ENCODE results near the gene ITGA8. TPM values are rescaled to one million over a fixed set of nuclear protein-coding genes. Genes with fewer than 3 reads are reported as not detected.

ITGA8 gene
- total RNA-seq, 1 donor from 2014 or later, result 0.13 TPM

DNA sequence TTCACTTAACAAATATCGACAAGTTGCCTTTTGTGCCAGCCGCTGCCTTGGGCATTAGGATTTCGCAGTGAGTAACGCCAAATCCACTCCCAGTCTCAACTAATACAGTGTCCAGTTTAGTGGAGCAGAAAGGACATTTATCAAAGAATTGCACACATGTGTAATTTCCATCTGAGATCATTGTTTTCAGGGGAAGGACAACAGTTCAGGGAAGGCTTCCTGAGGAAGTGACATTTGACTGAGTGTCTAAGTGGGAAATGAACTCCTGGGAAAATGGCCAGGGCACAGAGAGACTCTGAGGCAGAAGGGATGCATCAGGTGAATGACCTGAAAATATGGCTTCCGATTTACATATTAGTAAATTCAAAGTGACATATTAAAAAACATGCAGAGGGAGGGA, 89.4 kb downstream of the ITGA8 start:
- Histone ChIP-seq H3K36me3 (ENCODE audit: control insufficient read depth, insufficient read depth, low read length) (no peaks in the 10 kb centered on the region), H3K4me3 (ENCODE audit: low read depth, low read length) (no peak overlapping the region), H3K27me3 (ENCODE audit: control insufficient read depth, insufficient read depth, low read length) (no peaks in the 10 kb centered on the region)
- DNase-seq (ENCODE audit: low read depth), result no peak
- TF ChIP-seq, protein P1, sequence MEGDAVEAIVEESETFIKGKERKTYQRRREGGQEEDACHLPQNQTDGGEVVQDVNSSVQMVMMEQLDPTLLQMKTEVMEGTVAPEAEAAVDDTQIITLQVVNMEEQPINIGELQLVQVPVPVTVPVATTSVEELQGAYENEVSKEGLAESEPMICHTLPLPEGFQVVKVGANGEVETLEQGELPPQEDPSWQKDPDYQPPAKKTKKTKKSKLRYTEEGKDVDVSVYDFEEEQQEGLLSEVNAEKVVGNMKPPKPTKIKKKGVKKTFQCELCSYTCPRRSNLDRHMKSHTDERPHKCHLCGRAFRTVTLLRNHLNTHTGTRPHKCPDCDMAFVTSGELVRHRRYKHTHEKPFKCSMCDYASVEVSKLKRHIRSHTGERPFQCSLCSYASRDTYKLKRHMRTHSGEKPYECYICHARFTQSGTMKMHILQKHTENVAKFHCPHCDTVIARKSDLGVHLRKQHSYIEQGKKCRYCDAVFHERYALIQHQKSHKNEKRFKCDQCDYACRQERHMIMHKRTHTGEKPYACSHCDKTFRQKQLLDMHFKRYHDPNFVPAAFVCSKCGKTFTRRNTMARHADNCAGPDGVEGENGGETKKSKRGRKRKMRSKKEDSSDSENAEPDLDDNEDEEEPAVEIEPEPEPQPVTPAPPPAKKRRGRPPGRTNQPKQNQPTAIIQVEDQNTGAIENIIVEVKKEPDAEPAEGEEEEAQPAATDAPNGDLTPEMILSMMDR (IDR thresholded peaks at IDR 0.05; ENCODE audit: insufficient read depth, low read length, poor library complexity, severe bottlenecking), result no peak

DNA sequence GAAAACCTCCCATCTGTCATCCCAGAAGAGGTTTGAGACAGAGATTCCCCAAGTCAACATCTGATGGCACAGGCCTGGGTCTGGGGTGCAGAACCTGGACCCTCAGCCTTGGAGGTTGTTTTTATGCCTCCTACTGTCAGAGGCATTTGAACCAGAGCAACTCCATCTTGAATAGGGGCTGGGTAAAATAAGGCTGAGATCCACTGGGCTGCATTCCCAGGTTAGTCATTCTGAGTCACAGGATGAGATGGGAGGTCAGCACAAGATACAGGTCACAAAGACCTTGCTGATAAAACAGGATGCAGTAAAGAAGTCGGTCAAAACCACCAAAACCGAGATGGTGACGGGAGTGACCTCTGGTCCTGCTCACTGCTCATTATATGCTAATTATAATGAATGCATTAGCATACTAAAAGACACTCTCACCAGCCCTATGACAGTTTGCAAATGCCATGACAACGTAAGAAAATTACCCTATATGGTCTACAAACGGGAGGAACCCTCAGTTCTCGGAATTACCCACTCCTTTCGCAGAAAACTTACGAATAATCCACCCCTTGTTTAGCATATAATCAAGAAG, 92.0 kb downstream of the ITGA8 start:
- no peaks in the 10 kb centered on the region for H3K27me3 ChIP-seq (ENCODE audit: control insufficient read depth, insufficient read depth, low read length)
- TF ChIP-seq, protein P1 (IDR thresholded peaks at IDR 0.05; ENCODE audit: insufficient read depth, low read length, poor library complexity, severe bottlenecking), result no peak
- no peaks in the 10 kb centered on the region for H3K36me3 ChIP-seq (ENCODE audit: control insufficient read depth, insufficient read depth, low read length)
- DNase-seq (ENCODE audit: low read depth), result no peak
- H3K4me3 ChIP-seq (ENCODE audit: low read depth, low read length), result no peak overlapping the region

DNA sequence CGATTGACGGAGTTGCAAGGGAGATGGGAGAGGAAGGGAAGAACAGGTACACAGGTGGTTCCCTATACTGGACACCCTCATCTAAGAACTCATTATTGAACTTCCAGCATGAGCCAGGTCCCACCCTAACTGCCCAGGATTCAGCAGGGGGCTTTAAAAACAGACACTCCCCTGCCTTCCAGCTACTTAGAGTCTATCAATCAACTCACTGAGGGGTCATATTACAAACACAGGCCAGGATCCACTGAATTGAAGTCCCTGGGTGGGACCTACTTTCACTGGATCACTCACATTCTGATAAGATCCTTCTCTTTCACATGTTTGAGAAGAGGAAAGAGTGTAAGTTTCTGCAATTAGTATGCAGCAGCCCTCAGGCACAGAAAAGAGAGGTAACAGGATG, 92.8 kb downstream of the ITGA8 start:
- no peak overlapping the region for H3K4me3 ChIP-seq (ENCODE audit: low read depth, low read length)
- H3K27me3 ChIP-seq (ENCODE audit: control insufficient read depth, insufficient read depth, low read length), result no peaks in the 10 kb centered on the region
- TF ChIP-seq, protein P1 (IDR thresholded peaks at IDR 0.05; ENCODE audit: insufficient read depth, low read length, poor library complexity, severe bottlenecking), result no peak
- H3K36me3 ChIP-seq (ENCODE audit: control insufficient read depth, insufficient read depth, low read length), result no peaks in the 10 kb centered on the region
- no peak for DNase-seq (ENCODE audit: low read depth)

DNA sequence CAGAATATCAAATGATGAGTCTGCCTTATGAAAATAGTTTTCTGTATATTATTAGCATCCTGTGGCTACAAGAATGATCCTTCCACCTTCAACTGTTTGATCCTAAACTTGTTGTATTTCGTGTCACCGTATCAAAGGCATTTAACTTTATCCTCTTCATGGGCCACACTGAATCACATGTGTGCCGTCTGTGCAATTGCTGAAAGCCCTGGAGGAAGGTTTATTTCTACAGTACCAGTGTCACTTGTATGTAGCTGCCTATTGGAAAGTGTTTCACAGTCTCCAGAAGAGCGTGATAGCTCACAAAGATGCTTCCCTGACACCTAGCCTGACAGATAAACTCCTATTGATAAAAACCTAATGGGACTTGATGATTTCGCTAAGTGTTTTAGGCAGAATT, 94.5 kb downstream of the ITGA8 start:
- DNase-seq (ENCODE audit: low read depth), result no peak
- H3K27me3 ChIP-seq (ENCODE audit: control insufficient read depth, insufficient read depth, low read length), result no peaks in the 10 kb centered on the region
- no peaks in the 10 kb centered on the region for H3K36me3 ChIP-seq (ENCODE audit: control insufficient read depth, insufficient read depth, low read length)
- TF ChIP-seq, protein P1 (IDR thresholded peaks at IDR 0.05; ENCODE audit: insufficient read depth, low read length, poor library complexity, severe bottlenecking), result no peak
- H3K4me3 ChIP-seq (ENCODE audit: low read depth, low read length), result no peak overlapping the region

DNA sequence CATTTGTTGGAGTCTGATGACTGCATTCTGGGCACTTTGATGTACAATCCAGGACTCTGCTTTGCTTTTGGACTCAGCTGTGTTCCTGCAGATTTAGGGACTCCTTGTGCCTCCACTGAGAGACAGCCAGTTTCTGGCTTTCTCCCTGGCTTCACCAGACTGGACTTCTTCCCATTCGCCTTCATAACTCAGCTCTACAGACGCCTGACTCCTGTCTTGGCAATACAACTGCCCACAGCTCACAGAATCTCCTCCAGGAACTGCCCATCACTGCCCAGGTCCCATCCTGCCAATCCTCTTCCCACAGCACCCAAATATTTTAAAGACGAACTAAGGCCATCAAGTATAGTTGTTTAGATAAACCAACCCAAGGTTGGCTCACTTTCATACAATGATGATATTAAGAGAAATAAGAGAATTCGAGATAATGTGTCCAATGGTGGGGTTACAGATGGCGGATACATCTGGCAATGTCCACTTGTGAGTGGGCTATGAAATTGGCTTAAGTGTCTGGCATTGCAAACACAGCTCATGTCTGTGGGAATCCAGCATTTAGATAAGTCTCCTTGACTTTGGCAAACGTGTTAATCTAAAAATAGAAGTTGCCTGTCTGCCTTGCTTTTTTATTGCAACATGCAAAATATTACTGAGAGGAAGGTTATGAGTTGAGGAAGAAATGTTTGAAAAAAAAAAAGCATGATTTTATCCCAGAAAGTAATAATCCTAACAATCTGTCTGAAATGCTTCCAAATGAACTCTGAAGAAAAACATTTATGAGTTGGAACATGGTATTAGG, 95.1 kb downstream of the ITGA8 start:
- no peak overlapping the region for H3K4me3 ChIP-seq (ENCODE audit: low read depth, low read length)
- TF ChIP-seq, protein P1 (IDR thresholded peaks at IDR 0.05; ENCODE audit: insufficient read depth, low read length, poor library complexity, severe bottlenecking), result no peak
- H3K27me3 ChIP-seq (ENCODE audit: control insufficient read depth, insufficient read depth, low read length), result no peaks in the 10 kb centered on the region
- no peaks in the 10 kb centered on the region for H3K36me3 ChIP-seq (ENCODE audit: control insufficient read depth, insufficient read depth, low read length)
- DNase-seq (ENCODE audit: low read depth), result no peak

Data from kidney epithelial cell (primary cell).